ENCODE results near the gene FBXO4. TPM values are rescaled to one million over a fixed set of nuclear protein-coding genes. Genes with fewer than 3 reads are reported as not detected.

FBXO4 gene
- polyA plus RNA-seq, 1 donor (not counting 4 experiments of a cell fraction or from before 2014, with no cell fraction given) = 5.6 TPM

DNA sequence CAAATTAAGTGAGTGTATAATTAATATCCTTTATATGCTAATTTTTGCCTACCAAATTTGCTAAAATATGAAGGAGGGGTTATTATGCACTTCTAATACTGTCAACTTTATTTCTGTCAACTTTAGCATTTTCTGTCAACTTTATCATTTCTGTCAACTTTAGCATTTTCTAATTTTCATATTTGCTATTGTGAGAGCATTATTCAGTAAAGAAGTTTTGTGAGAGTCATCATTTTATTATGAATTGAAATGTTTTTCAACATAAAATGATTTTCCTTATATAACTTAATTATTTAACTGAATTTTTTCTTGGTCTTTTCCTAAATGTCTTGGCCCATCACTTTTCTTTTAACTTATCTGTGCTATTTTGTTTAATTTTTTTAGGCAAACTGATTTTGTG is 58.2 kb downstream of the FBXO4 start:
- H3K4me3 ChIP-seq (ENCODE audit: control insufficient read depth in 2 of 3, extremely low read depth in 1 of 3, insufficient read depth in 2 of 3, low read depth in 1 of 3, low read length in 3 of 3) = no peak overlapping the region
- dilution Hi-C loops (cut with MboI; ENCODE audit: extremely low pct_ligation_motif_present, low sequenced_read_pairs) = no loop called here
- H3K27ac ChIP-seq (ENCODE audit: control insufficient read depth, insufficient read depth, low read length) = no peak overlapping the region
- TF ChIP-seq CTCF (optimal IDR thresholded peaks at IDR 0.05 in 1 of 3, IDR thresholded peaks at IDR 0.05 in 1 of 3, conservative IDR thresholded peaks at IDR 0.05 in 1 of 3; ENCODE audit: extremely low read depth in 1 of 3, insufficient read depth in 2 of 3, low read length in 3 of 3) = no peak
- TF ChIP-seq EZH2 (IDR thresholded peaks at IDR 0.05; ENCODE audit: low read length) = no peak
- H3K9me1 ChIP-seq (ENCODE audit: control insufficient read depth, extremely low read depth, insufficient read depth, low read length) = no peaks in the 10 kb centered on the region
- H3K9ac ChIP-seq (ENCODE audit: control insufficient read depth, extremely low read depth, insufficient read depth, low read length) = no peak overlapping the region
- no peaks in the 10 kb centered on the region for H3K36me3 ChIP-seq (ENCODE audit: control insufficient read depth in 2 of 2, extremely low read depth in 1 of 2, insufficient read depth in 2 of 2, low read length in 2 of 2)
- H4K20me1 ChIP-seq (ENCODE audit: control insufficient read depth, extremely low read depth, insufficient read depth, low read length) = no peaks in the 10 kb centered on the region
- no peak overlapping the region for H2AFZ ChIP-seq (ENCODE audit: control insufficient read depth, low read length)
- no peaks in the 10 kb centered on the region for H3K9me3 ChIP-seq (ENCODE audit: control insufficient read depth, low read depth, low read length)
- no peaks in the 10 kb centered on the region for H3K79me2 ChIP-seq (ENCODE audit: control insufficient read depth, insufficient read depth, low read length)
- no peak overlapping the region for H3K4me2 ChIP-seq (ENCODE audit: control insufficient read depth, extremely low read depth, insufficient read depth, low read depth, low read length)
- no peaks in the 10 kb centered on the region for H3K4me1 ChIP-seq (ENCODE audit: control insufficient read depth, extremely low read depth, insufficient read depth, low read length)
- FAIRE-seq (no peak), DNase-seq (ENCODE audit: low read depth, low spot score) (no peak)
- no peaks in the 10 kb centered on the region for H3K27me3 ChIP-seq (ENCODE audit: control insufficient read depth, extremely low read depth, insufficient read depth, low read length)

DNA sequence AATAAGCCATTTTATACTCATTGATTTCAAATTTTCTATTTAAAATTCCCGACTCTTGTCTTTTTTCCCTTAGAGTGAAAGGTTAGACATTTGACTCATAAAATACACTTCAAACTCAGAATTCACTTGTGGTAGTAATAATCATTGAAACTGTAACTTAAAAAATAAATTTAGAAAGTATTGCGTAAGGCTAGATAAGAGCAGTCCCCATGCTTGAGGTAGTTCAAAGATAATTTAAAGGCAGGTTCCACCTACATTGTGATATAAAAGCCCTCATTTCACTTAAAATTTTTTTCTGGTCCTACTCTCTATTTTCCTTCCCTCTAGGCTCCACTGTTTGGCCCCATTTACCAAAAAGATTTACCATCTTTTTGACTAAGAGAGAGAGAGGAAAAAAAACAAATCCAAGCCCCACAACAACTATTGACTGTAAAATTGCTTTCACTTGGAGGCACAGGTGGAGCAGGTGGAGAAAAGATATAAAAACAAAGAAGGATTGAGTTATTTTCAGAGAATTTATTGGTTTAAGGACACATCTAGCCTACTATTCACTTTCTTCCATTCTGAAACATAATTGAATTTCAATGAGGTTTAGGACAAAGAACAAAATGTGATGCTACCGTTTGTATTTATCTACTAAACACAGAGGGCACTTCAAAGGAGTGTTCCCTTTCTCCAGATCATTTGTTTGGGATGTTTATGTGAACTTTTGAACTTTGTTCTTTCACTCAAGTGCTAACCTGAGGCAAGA is 61.0 kb downstream of the FBXO4 start:
- Histone ChIP-seq H3K27ac (ENCODE audit: control insufficient read depth, insufficient read depth, low read length) (no peak overlapping the region), H3K9me3 (ENCODE audit: control insufficient read depth, low read depth, low read length) (no peaks in the 10 kb centered on the region), H3K27me3 (ENCODE audit: control insufficient read depth, extremely low read depth, insufficient read depth, low read length) (no peaks in the 10 kb centered on the region), H3K9me1 (ENCODE audit: control insufficient read depth, extremely low read depth, insufficient read depth, low read length) (no peaks in the 10 kb centered on the region), H3K4me1 (ENCODE audit: control insufficient read depth, extremely low read depth, insufficient read depth, low read length) (no peaks in the 10 kb centered on the region), H2AFZ (ENCODE audit: control insufficient read depth, low read length) (no peak overlapping the region), H3K4me3 (ENCODE audit: control insufficient read depth in 2 of 3, extremely low read depth in 1 of 3, insufficient read depth in 2 of 3, low read depth in 1 of 3, low read length in 3 of 3) (no peak overlapping the region), H3K79me2 (ENCODE audit: control insufficient read depth, insufficient read depth, low read length) (no peaks in the 10 kb centered on the region), H4K20me1 (ENCODE audit: control insufficient read depth, extremely low read depth, insufficient read depth, low read length) (no peaks in the 10 kb centered on the region), H3K4me2 (ENCODE audit: control insufficient read depth, extremely low read depth, insufficient read depth, low read depth, low read length) (no peak overlapping the region), H3K36me3 (ENCODE audit: control insufficient read depth in 2 of 2, extremely low read depth in 1 of 2, insufficient read depth in 2 of 2, low read length in 2 of 2) (no peaks in the 10 kb centered on the region), H3K9ac (ENCODE audit: control insufficient read depth, extremely low read depth, insufficient read depth, low read length) (no peak overlapping the region)
- DNase-seq (ENCODE audit: low read depth, low spot score) = no peak
- no peak for FAIRE-seq
- no peak for TF ChIP-seq EZH2 (IDR thresholded peaks at IDR 0.05; ENCODE audit: low read length)
- TF ChIP-seq CTCF (optimal IDR thresholded peaks at IDR 0.05 in 1 of 3, IDR thresholded peaks at IDR 0.05 in 1 of 3, conservative IDR thresholded peaks at IDR 0.05 in 1 of 3; ENCODE audit: extremely low read depth in 1 of 3, insufficient read depth in 2 of 3, low read length in 3 of 3) = no peak
- dilution Hi-C loops (cut with MboI; ENCODE audit: extremely low pct_ligation_motif_present, low sequenced_read_pairs) = no loop called here

Small RNA genes lying within 50 kb of the gene (small RNA-seq; reads per million reads assigned to genes)
- gene RF00019 (ENCODE audit: insufficient read length in 3 of 3, low read depth in 3 of 3, low replicate concordance in 1 of 3) = 0 reads per million in 3 experiments

Other genes starting within 250 kb of the FBXO4 start
- gene OXCT1, start 54.9 kb upstream of the FBXO4 start, polyA plus RNA-seq = 16.8 to 34.0 TPM (median 21.5 TPM) in 3 replicates
- gene RIMOC1, start 20.9 kb upstream of the FBXO4 start, polyA plus RNA-seq = 16.8 to 23.7 TPM (median 17.6 TPM) in 3 replicates